KMS-11 (cell line): ENCODE data around the gene LRRC14B.
"Not testable (repeated sequence)": the region's sequence is repeated elsewhere in the genome, so short reads cannot be mapped to it uniquely, and the experiment has no call there.

Experiments
- H2AFZ ChIP-seq: fragments of 200-600 bp; sonication (generic); 2 replicates; pipeline ENCODE4 v1.6.1; 2016; ENCODE audit warnings: antibody characterized with exemption, mixed run types, low read depth
- H3K27ac ChIP-seq: fragments of 200-600 bp; sonication (generic); 2 replicates; pipeline ENCODE4 v1.6.1; 2016; ENCODE audit warnings: mild to moderate bottlenecking, mixed run types
- H3K27me3 ChIP-seq: fragments of 200-600 bp; sonication (generic); 2 replicates; pipeline ENCODE4 v1.6.1; 2017; ENCODE audit warnings: mild to moderate bottlenecking, low read depth, mixed run types, moderate library complexity; ENCODE audit not compliant: insufficient read depth
- H3K36me3 ChIP-seq: fragments of 200-600 bp; sonication (generic); 2 replicates; pipeline ENCODE4 v1.6.1; 2017; ENCODE audit warnings: mild to moderate bottlenecking, mixed run types; ENCODE audit not compliant: insufficient read depth
- H3K4me1 ChIP-seq: fragments of 200-600 bp; sonication (generic); 2 replicates; pipeline ENCODE4 v1.6.1; 2016; ENCODE audit warnings: mild to moderate bottlenecking, low read depth, mixed run types; ENCODE audit not compliant: poor library complexity, severe bottlenecking
- H3K4me2 ChIP-seq: fragments of 200-600 bp; sonication (generic); 2 replicates; pipeline ENCODE4 v1.7.0; 2016; ENCODE audit warnings: mild to moderate bottlenecking, mixed run types
- H3K4me3 ChIP-seq: fragments of 200-600 bp; sonication (generic); IDR thresholded peaks from 2 replicates; pipeline ENCODE4 v1.6.1; 2017; ENCODE audit warnings: low read depth, low read length, mixed read lengths; ENCODE audit not compliant: insufficient read depth
- H3K79me2 ChIP-seq: fragments of 200-600 bp; sonication (generic); 2 replicates; pipeline ENCODE4 v1.6.1; 2016; ENCODE audit warnings: low read depth, mixed run types; ENCODE audit not compliant: insufficient read depth
- H3K9ac ChIP-seq: fragments of 200-600 bp; sonication (generic); 2 replicates; pipeline ENCODE4 v1.6.1; 2016; ENCODE audit warnings: mild to moderate bottlenecking, mixed run types
- H4K20me1 ChIP-seq: fragments of 200-600 bp; sonication (generic); 2 replicates; pipeline ENCODE4 v1.6.1; 2016; ENCODE audit warnings: mild to moderate bottlenecking, mixed run types; ENCODE audit not compliant: insufficient read depth
- TF ChIP-seq, protein P1 (sequence below): fragments of 200-600 bp; sonication (generic); conservative IDR thresholded peaks from 2 replicates; pipeline ENCODE4 v1.6.1; 2017; ENCODE audit warnings: low read depth, mild to moderate bottlenecking, antibody characterized with exemption, low read length, moderate library complexity, mixed read lengths

LRRC14B gene

DNA sequence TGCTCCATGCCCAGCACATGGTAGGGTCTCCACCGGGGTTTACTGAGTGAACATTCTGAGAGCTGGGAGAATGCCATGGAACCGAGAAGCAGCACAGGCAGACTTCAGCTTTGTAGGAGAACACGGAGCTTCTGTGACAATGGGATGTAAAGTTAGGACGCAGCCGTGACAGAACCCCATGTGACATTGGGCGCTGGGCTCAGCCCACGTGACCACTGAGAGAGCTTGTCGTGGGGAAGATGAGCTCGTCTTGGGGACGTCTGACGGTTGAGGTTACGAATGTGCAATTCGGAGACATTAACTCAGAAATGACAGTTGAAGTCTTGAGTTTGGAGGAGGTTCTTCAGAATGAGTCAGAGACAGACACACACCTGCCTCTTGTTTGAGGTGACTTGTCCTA, 40.4 kb downstream of the LRRC14B start:
- no peaks in the 10 kb centered on the region for H3K27me3 ChIP-seq
- no peak overlapping the region for H3K4me2 ChIP-seq
- H2AFZ ChIP-seq = no peak overlapping the region
- TF ChIP-seq, protein P1, sequence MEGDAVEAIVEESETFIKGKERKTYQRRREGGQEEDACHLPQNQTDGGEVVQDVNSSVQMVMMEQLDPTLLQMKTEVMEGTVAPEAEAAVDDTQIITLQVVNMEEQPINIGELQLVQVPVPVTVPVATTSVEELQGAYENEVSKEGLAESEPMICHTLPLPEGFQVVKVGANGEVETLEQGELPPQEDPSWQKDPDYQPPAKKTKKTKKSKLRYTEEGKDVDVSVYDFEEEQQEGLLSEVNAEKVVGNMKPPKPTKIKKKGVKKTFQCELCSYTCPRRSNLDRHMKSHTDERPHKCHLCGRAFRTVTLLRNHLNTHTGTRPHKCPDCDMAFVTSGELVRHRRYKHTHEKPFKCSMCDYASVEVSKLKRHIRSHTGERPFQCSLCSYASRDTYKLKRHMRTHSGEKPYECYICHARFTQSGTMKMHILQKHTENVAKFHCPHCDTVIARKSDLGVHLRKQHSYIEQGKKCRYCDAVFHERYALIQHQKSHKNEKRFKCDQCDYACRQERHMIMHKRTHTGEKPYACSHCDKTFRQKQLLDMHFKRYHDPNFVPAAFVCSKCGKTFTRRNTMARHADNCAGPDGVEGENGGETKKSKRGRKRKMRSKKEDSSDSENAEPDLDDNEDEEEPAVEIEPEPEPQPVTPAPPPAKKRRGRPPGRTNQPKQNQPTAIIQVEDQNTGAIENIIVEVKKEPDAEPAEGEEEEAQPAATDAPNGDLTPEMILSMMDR = no peak
- H3K27ac ChIP-seq = no peak overlapping the region
- no peaks in the 10 kb centered on the region for H3K4me1 ChIP-seq
- H4K20me1 ChIP-seq = no peaks in the 10 kb centered on the region
- H3K9ac ChIP-seq = no peak overlapping the region
- peaks cover 33% of the 10 kb centered on the region; the same call in 1 of the 2 replicates for H3K36me3 ChIP-seq
- H3K79me2 ChIP-seq = peaks cover 7% of the 10 kb centered on the region; the same call in 1 of the 2 replicates
- H3K4me3 ChIP-seq = no peak overlapping the region

DNA sequence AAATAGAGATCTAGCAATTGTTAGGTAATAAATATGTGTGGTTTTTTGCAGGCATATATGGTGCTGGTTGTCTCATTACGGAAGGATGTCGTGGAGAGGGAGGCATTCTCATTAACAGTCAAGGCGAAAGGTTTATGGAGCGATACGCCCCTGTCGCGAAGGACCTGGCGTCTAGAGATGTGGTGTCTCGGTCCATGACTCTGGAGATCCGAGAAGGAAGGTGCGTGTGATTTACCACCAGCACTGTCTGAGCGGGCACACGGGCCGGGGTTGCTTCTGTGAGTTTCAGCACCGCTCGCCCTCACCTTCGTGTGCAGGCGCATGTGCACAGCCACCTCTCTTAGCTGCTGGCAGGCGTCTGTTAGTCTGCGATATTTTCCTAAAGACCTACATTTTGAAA, 42.1 kb downstream of the LRRC14B start:
- H2AFZ ChIP-seq, H3K4me3 ChIP-seq, H3K27ac ChIP-seq, H3K27me3 ChIP-seq, H3K79me2 ChIP-seq, H4K20me1 ChIP-seq, H3K4me1 ChIP-seq, H3K9ac ChIP-seq, H3K4me2 ChIP-seq: not testable (repeated sequence)
- peaks cover 20% of the 10 kb centered on the region; the same call in 1 of the 2 replicates for H3K36me3 ChIP-seq

GRCh38 chr5:234450-234849, 43.2 kb downstream of the LRRC14B start:
- Histone ChIP-seq H3K36me3 (peaks cover 20% of the 10 kb centered on the region; the same call in 1 of the 2 replicates), H3K4me3 (no peak overlapping the region), H3K9ac (no peak overlapping the region), H3K4me1 (no peaks in the 10 kb centered on the region), H2AFZ (no peak overlapping the region), H3K27me3 (no peaks in the 10 kb centered on the region), H3K27ac (no peak overlapping the region), H3K79me2 (no peaks in the 10 kb centered on the region; the same call in 1 of the 2 replicates), H3K4me2 (no peak overlapping the region), H4K20me1 (no peaks in the 10 kb centered on the region)
- TF ChIP-seq, protein P1 = no peak

DNA sequence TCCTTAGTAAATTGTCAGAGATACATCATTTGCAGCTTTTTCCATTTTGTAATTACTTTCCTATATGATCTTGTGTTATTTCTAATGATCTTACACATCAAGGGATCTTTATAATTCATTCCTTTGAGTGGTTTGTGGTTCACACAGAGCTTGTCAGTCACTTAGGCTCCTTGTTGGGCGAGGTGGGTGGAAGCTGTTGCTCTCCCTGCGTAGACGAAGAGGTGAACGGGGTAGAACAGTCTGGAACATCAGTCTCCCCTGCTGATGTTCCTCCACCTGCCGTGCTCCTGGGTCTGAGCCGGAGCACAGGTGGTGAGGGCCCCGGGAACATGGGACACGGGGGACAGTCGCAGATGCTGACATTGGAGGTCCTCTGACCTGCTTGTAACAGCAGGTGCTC, 44.2 kb downstream of the LRRC14B start:
- not testable (repeated sequence) for H4K20me1 ChIP-seq, H3K4me1 ChIP-seq, H3K79me2 ChIP-seq, H3K4me2 ChIP-seq, H3K27me3 ChIP-seq, H3K9ac ChIP-seq, H2AFZ ChIP-seq, H3K27ac ChIP-seq, H3K4me3 ChIP-seq
- peaks cover 25% of the 10 kb centered on the region; the same call in 1 of the 2 replicates for H3K36me3 ChIP-seq

DNA sequence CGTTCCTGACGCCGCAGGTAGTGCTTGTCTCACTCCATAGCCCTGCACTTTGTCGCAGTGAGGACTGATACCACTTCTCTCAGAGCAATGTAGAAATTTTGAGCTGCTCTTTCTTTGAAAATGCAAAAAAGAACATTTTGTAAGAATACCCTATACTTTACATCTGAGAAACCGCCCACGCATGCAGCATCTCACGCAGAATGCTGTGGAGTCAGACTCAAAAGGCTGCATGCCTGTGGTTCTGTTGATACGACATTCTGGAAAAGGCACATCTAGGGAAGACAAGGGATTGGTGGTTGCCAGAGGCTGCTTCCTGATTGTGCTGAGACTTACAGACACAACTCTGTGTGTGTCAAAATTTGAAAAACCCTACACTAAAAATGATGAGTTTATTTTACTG, 46.6 kb downstream of the LRRC14B start:
- H3K4me2 ChIP-seq, H3K27ac ChIP-seq, H3K4me1 ChIP-seq, H3K79me2 ChIP-seq, H3K9ac ChIP-seq, H3K4me3 ChIP-seq, H3K27me3 ChIP-seq, H4K20me1 ChIP-seq, H2AFZ ChIP-seq: not testable (repeated sequence)
- H3K36me3 ChIP-seq = peaks cover 35% of the 10 kb centered on the region; the same call in 1 of the 2 replicates

DNA sequence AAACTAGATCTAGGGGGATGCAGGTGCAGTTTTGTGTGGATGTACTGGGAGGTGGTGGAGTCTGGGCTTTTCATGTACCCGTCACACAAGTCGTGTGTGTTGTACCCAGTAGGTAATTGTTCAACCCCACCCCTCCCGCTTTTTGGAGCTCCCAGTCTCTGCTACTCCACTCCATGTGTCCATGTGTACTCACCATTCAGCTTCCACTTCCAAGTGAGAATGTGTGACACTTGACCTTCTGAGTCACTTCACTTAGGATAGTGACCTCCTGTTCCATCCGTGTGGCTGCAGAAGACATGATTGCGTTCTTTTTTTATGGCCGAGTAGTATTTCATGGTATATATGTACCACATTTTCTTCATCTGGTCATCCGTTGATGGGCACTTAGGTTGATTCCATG, 49.3 kb downstream of the LRRC14B start:
- H2AFZ ChIP-seq, H3K4me3 ChIP-seq, H3K79me2 ChIP-seq, H3K27ac ChIP-seq, H4K20me1 ChIP-seq, H3K4me1 ChIP-seq, H3K4me2 ChIP-seq, H3K27me3 ChIP-seq, H3K9ac ChIP-seq: not testable (repeated sequence)
- peaks cover 25% of the 10 kb centered on the region; the same call in 1 of the 2 replicates for H3K36me3 ChIP-seq

GRCh38 chr5:241045-241669, 49.9 kb downstream of the LRRC14B start:
- not testable (repeated sequence) for H3K4me2 ChIP-seq, H3K4me1 ChIP-seq, H4K20me1 ChIP-seq, H3K79me2 ChIP-seq, H3K27me3 ChIP-seq, H3K9ac ChIP-seq, H2AFZ ChIP-seq, H3K4me3 ChIP-seq, H3K27ac ChIP-seq
- H3K36me3 ChIP-seq = peaks cover 22% of the 10 kb centered on the region; the same call in 1 of the 2 replicates

GRCh38 chr5:243683-244367, 52.5 kb downstream of the LRRC14B start:
- not testable (repeated sequence) for H3K4me1 ChIP-seq, H3K4me2 ChIP-seq, H2AFZ ChIP-seq, H4K20me1 ChIP-seq, H3K9ac ChIP-seq, H3K27ac ChIP-seq, H3K4me3 ChIP-seq, H3K79me2 ChIP-seq, H3K27me3 ChIP-seq
- peaks cover 35% of the 10 kb centered on the region; the same call in 1 of the 2 replicates for H3K36me3 ChIP-seq
